HuH-7 (cell line): ENCODE data around the gene TLR9.

Source experiments
- DNase-seq: peaks from one replicate; pipeline ENCODE4 v3.0.0; 2011; ENCODE audit warnings: low spot score

The TLR9 gene

DNA sequence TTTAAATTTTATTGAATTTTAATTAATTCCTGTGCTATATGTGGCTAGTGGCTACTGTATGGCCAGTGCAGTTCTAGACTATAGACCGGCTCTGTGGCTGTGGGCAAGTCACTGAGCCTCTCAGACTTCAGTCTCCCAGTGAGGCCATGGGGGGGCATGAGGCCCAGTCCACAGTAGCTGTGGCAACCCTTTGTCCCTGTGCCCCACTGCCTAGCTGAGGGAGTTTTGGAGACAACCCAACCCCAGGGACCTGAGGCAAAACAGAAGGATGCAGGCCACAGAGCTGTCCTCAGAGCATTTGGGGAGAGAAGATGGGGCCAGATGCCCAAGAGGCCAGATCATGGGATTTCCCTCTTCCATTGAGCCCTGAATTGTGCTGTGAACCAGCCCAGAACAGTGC, 52.3 kb downstream of the TLR9 start:
- no peak for DNase-seq

DNA sequence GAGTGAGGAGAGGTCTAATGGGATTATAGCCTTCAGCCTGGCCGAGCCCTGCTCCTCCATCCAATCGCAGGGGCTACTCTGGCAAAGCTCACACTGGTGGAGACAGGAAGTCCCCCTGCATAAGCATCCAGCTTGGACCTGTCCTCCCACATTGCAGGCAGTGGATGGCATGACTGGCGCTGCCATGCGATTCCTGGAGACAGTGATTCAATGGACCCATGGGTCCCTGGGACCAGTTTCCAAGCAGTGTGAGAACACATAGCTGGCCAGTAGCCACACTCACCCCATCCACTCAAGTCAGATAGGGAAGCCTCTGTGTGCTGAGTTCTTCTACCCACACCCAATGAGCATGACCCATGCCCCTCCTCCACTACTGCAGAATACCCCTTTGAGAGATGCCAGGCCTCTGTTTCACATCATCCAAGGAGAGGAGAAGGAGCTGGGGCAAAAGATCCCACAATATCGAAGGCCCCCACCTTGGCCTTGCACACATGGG, 53.1 kb downstream of the TLR9 start:
- DNase-seq = no peak

DNA sequence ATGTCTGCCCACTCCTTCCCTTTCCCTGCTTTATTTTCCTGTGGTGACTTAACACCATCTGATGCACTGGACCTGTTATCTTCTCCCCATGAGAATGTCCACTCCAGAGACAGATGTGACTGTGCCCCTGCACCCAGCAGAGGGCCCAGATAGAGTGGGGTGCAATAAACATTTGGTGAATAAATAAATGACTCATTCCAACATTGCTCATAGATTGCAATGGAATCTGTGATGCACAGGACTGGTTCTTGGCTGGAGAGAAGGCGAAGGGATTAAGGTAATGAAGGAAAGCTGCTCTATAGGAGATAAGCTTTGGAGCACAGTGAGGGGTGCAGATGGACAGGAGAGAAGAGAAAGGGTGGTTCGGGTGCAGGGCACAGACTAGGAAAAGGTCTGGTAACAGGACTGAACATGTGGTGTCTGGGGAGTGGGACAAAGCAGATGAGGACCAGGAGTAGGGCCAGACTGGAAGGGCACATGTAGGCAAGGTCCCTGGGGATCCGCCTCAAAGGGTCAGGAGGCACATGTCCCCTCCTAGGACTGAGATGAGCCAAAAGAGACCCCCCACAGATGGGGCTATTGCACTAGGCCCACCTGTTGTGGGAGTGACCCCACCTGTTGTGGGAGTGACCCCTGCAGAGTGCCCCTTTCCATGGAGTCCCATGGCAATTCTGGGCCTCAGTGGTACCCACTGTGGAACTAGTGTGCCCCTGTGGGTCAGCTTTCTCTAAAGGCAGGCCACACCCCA, 53.8 kb downstream of the TLR9 start:
- DNase-seq = no peak
